ENCODE data around the gene PADI1.

PADI1 gene

GRCh38 chr1:17245816-17246325 lies 40.9 kb downstream of the PADI1 start:
- no peak for DNase-seq

- no peak for DNase-seq
Measured at GRCh38 chr1:17246971-17247370, 42.0 kb downstream of the PADI1 start.

DNA sequence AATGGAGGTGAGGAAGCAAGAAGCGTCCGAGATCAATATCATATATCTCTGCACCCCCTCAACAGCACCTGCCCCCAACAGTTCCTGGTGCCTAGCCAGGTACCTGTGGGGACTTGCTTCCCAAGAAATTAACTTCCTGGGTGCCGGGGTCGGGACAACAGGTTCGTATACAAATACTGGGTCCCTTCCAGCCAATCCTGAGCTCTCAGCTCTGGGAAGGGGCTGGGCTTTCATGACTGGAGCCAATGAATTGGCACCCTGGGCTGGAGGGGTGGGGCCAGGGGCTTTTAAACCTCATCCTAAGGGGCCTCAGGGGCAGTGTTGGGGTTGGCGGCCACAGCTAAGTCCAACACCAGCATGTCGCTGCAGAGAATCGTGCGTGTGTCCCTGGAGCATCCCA lies 43.9 kb downstream of the PADI1 start, which contains the start of gene PADI3:
Gene PADI3, plus strand, starts transcription at position 318 of the 400 bp plus-strand sequence. Its CDS starts 40 bp downstream, at position 358.
- DNase-seq: no peak

DNA sequence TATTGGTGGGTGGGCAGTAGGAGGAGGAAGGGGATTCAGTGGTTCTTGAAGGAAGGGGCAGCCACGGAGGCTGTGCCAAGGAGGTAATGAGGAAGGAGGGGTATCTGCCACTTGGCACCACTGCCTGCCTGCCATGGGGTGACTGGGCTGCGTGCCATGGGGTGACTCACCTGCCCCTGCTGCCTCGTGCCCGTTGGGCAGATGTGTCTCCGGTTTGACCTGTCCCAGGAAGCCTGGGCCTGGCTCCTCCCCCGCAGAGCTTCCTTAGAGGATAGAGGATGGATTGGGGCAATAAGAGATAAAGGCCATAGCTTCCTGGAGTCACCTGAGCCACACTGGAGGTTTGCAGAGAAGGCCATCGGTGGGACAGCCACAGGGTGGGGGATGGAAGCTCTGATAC lies 45.7 kb downstream of the PADI1 start:
- no peak for DNase-seq

GRCh38 chr1:17251246-17251645 lies 46.3 kb downstream of the PADI1 start:
- no peak for DNase-seq

DNA sequence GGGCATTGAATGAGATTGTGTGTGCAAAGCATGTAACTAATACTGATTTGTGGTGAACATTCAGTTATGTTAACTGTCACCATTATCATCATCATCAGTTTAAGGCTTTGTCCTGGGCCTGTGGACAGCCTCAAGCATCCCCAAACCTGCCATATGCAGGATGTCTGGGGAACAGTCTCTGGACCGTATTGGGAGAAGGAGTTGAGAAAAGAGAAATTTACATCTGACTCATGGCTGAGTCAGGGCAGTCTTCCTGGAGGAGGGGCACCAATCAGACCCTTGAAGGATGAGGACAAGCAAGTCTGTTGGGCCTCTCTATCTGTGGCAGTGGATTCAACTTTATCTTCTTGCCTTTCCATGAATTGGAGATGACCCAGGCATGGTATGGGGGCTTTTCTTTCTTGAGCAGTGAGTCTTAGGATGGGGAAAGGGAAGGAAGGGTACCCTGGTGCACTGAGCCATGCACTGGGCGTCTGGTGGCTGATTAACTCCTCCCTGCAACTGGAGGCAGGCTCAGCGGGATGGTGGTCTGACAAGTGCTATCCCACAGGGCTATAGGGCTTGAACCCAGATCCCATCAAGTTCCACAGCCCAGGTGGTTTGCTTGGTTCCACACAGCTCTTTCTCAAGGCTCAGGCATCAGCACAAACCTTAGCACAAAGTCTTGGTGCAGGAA lies 46.9 kb downstream of the PADI1 start:
- DNase-seq: no peak

DNA sequence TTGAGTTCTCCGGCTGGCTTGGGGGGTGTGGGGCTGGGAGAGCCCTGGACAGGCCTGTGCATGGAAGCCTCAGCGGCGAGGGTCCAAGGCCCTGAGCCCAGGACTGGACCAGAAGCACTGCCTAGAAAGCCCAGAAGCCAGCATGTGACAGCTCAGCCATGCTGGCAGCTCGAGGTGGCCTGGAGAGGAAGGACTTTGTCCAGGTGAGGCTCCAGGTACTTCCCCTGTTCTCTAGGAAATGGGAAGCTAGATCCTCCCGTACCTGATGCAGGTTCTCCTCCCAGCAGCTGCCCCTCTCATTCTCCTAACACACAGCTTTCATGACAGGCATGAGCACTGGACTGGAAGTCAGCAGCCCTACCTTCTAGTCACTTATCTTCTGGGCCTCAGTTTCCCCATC lies 50.4 kb downstream of the PADI1 start:
- no peak for DNase-seq

DNA sequence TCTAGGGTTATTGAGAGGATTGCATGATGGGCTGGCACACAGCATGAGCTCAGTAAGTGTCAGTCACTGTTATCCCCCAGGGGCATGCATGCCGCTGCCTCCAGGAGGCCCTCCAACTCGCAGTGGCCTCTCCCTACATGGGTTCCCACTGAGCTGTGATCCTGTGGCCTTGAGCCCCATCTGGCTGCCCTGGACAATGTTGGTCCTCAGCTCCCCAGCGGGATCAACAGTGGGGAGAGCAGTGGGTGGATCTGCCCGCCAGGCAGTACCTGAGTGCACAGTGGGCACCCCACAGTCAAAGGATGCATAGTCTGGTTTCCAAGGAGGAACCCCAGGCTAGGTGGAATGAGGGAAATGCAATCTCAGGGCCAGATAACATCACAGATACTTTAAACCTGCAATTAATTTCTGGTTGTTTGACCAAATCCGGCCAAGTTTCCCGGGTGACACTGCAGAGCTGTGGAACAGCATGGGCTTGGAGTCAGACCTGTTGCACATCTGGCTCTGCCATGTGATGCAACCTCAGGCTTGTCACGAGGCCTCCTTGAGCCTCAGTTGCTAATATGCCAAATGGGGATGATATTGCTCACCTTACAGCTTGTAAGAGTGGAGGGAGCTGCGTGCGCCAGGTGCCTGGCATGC lies 53.3 kb downstream of the PADI1 start:
- DNase-seq: no peak

GRCh38 chr1:17258758-17259130 lies 53.8 kb downstream of the PADI1 start:
- DNase-seq: no peak

DNA sequence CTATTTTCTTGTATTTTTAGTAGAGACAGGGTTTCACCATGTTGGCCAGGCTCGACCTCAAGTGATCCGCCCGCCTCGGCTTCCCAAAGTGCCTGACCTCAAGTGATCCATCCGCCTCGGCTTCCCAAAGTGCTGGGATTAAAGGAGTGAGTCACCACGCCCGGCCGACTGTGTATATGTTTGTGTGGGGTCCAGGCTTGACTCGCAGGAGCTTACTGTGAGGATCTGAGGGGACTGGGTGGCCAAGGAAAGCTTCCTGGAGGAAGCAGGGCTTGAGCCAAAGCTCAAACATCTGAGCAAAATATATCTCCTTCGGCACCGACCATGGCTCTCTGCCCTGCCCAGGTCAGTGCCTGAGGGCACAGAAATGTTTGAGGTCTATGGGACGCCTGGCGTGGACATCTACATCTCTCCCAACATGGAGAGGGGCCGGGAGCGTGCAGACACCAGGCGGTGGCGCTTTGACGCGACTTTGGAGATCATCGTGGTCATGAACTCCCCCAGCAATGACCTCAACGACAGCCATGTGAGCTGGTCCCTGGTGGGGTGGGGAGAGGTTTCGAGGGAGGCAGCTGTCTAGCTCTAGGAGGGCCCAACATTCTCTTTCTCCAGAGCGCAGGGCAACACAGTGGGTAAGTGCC lies 54.4 kb downstream of the PADI1 start:
- no peak for DNase-seq

- no peak for DNase-seq
Measured at GRCh38 chr1:17260264-17260663, 55.3 kb downstream of the PADI1 start.

GRCh38 chr1:17260738-17261137 lies 55.8 kb downstream of the PADI1 start:
- no peak for DNase-seq

GRCh38 chr1:17263936-17264335 lies 59.0 kb downstream of the PADI1 start:
- DNase-seq: no peak

- DNase-seq: no peak
Measured at GRCh38 chr1:17264470-17264869, 59.5 kb downstream of the PADI1 start.

DNA sequence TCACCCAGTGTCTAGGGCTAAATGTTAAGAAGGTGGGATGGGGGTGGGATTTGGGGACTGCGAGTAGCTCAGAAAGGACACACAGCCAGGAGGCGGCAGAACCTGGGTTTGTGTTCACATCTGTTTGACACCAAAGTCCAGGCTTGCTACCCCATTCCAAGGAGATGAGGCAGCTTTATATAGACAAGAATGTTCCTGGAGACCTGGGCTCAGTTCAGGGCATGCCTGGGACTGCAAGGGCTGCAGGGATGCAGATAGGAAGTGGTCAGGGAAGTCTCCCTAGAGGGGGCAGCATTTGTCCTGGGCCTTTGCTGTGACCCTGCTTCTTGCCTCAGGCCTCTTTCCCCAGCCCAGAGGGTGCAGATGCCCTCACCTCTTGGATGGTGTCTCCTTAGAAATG lies 60.2 kb downstream of the PADI1 start:
- no peak for DNase-seq

- DNase-seq: no peak
Measured at GRCh38 chr1:17265950-17266349, 61.0 kb downstream of the PADI1 start.

GRCh38 chr1:17270891-17271765 lies 66.2 kb downstream of the PADI1 start:
- DNase-seq: no peak

GRCh38 chr1:17272066-17272465 lies 67.1 kb downstream of the PADI1 start:
- DNase-seq: no peak

DNA sequence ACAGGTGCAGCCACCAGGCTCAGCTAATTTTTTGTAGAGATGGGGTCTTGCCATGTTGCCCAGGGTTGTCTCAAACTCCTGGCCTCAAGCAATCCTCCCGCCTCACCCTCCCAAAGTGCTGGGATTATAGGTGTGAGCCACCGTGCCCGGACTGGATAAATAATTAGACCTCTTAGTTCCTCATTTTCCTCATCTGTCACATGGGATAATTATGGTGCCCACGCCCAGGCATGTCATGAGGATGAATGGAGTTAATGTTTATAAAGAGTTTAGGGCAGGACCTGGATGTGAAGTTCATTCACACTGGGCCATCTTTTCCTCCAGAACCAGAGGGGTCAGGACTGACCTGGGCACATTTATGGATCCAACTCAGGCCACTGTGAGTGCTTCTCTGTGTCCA lies 67.7 kb downstream of the PADI1 start:
- DNase-seq: no peak

DNA sequence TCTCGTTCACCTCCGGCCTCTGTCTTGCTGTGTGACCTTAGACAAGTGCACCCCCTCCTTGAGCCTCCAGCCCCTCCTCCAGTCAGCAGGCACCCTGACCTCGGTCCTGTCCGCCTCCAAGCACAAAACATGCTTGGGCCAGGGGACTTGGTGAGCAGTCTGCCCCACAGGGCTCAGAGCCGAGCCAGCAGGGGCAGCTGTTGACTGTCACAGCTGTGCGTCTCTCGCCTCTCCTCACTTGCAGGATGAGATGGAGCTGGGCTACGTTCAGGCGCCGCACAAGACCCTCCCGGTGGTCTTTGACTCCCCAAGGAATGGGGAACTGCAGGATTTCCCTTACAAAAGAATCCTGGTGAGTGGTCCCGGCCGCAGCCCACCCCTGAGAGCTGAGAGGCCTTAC lies 68.2 kb downstream of the PADI1 start:
- DNase-seq: no peak

DNA sequence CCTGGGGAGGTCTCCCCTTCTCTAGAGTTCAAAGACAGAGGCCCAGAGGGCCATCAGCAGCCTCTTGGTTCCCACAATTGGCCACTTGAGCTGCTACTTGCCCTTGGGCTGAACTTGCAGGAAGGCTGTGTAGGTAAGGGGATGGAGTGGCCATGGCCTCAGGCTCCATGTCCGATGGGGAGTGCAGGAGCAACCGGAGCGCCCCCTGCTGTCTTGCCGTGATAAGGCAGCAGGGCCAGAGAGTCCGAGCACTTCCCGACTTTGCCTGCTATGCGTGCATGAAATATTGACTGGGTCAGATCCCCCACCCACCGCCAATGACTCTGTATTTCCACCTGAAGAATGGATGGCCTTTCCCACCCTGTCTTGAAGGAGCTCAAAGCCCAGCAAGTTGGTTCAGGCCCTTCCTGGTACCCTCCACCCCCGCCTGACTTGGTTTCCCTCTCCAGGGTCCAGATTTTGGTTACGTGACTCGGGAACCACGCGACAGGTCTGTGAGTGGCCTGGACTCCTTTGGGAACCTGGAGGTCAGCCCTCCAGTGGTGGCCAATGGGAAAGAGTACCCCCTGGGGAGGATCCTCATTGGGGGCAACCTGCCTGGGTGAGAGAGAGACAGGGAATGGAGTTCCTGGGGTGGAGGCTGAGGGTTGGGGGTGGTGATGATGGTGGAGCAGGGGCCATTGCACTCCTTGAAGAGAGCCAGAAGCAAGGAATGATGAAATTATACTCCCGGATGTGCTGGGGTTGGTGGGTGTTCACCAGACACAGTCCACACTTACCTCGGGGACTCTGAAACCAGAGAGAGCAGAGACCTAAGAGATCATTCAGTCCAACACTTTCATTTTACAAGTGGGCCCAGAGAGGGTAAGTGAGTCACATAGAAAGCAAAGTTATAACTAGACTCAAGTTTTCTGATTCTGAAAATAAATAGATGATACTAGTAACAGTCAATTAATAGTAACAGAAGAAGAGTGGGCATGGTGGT lies 69.5 kb downstream of the PADI1 start:
- peak; percentile 5 for DNase-seq

GRCh38 chr1:17276568-17276967 lies 71.6 kb downstream of the PADI1 start:
- peak; percentile 65 for DNase-seq

Data from NCI-H1694 treated with DMSO at 0.1 percent for 48 hours (cell line).